GM18526 (cell line): Measurements from ENCODE around the gene MYO3B.

Experiments
- POLR2A ChIP-seq: IDR thresholded peaks from 3 replicates; pipeline ENCODE4 v1.6.1; 2011; ENCODE audit not compliant: insufficient read length; ENCODE audit errors: extremely low read depth

MYO3B gene

DNA sequence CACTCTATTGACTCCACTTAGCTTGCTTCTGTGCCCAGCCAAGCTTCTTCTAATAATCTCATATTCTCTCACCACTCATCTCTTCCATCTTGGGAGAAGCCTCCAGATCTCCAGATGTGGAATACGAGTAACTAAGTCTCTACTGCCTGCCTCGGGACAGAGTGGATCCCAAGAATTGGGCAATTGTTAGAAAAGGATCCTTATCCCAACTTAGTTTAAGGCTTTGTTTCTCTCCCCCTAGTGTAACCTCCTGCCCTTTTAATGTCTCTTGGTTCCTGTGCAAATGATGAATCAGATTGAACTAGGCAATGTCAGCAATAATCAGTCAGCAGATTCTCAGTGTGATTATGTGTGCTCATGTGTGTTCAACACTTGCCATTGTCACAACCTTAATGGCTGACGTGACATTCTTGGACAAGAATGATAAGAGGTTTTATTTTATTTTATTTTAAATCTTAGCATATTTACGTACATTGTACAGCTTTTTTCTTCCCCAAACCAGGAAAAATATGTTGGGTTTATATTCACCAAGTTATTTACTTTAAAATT lies 59.7 kb downstream of the MYO3B start:
- no peak for TF ChIP-seq POLR2A

DNA sequence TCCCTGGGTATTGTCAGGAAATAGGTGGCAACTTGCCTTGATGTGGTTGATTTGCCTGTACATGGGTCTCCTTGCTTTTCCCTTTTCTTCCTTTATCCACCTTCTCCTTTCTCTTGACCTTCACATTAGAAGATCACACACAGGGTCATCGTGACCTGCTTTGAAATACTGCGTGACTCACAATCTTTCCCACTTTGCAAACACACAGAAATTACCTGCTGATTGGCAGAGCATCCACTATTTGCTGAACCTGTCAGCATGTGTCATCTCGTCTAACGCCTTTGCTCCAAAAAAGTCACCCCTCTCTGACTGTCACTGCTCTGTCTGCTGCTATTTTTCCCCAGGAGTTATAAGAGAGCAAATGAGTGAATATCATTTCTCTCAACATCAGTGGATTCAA lies 60.8 kb downstream of the MYO3B start:
- no peak for TF ChIP-seq POLR2A

DNA sequence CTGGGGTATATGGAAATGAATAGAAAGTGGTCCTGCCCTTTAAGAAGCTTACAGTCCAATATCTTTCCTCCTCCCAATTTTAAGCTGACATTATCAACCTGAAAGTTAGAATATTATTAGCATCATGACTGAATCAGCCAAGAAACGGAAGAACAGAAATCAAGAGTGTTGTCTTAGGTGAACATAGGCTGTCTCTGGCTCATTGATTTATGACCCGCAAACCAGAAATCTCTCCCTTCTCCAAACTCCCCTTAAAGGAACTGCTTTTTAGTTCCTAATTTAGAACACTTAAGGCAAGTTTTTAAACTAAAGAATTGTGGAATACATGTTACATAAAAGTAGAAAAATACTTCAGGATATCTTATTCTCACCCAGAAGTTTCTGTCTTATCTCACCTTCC lies 62.7 kb downstream of the MYO3B start:
- TF ChIP-seq POLR2A = no peak

DNA sequence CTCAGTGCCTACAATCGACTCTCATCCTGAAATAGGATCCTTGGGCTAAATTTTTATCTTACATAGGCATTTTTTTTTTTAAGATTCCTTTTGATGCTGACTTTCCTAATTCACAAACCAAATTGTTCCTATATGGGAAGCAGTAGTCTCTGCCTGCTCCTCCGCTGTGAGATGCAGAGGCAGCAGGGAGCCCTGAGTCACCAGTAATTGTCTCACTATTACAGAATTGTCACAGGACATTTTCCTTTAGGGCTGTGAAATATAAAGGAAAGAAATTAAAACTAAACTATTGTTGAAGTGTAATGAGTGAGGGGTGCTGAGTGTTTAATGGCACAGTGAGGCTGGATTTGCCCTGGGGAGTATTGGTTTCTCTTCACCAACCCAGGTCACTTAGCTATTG lies 63.8 kb downstream of the MYO3B start:
- no peak for TF ChIP-seq POLR2A

DNA sequence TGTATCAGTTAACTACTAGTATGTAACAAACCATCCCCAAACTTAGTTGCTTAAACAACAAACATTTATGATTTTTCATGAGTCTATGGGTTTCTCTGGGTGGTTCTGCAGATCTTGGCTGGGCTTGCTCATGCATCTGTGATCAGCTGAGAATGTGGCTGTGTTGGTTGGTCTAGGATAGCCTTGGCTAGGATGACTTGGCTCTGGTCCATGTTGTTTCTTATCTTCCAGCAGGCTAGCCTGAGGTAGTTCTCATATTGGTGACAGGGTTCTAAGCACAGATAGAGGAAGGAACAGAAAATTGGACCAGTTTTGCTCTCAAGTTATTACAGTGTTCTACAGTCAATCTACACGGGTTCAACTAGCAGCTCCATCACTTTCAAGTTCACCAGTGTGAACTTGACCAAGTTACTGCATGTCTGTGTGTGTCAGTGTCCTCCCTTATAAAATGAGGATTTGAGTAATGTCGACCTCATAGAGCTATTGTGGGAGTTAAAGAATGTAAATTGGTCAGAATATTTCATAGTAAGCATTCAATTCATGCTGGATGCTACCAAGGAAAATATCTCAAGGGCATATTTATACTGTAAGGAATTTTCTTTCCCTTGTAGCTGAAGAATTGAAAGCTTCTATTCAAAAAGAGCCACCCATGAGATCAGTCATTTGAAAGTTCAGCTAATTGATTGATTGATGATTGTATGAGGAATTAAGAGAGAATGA lies 65.3 kb downstream of the MYO3B start:
- no peak for TF ChIP-seq POLR2A

DNA sequence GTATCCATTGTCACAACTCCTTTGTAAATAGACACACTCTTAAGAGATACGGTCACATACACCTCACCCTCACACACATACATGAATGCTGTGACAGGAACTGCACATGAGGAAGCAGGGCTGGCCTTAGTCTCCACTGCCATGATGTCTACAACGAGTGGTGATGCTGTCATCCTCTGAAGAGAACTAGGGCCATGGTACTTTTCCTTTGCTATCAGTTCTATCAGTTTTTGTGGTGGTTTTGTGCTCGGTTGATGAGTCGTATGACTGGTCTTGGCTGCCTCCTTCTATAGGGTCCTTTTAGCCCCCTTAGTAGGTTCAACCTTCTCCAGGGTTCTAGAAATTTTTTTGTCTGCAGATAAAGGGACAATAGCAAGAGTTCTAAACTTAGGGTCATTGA lies 66.0 kb downstream of the MYO3B start:
- TF ChIP-seq POLR2A = no peak

DNA sequence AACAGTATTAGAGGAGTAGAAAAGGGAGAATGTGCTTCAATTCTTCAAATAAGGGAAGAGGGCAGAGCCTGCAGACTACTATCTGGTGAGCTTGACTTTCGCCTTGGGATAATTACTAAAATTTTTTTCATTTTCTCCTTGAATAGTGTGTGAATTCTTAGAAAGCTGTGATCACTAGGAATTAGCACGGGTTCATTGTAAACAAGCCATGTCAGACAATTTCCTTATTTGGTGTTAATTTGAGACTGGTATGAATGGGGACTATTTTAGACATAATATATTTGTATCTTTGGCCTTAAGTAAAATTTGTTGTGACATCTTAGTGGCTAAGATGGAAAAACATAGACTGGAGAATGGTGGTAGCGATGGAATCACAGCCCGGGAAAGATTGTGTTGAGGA lies 66.6 kb downstream of the MYO3B start:
- TF ChIP-seq POLR2A = no peak

DNA sequence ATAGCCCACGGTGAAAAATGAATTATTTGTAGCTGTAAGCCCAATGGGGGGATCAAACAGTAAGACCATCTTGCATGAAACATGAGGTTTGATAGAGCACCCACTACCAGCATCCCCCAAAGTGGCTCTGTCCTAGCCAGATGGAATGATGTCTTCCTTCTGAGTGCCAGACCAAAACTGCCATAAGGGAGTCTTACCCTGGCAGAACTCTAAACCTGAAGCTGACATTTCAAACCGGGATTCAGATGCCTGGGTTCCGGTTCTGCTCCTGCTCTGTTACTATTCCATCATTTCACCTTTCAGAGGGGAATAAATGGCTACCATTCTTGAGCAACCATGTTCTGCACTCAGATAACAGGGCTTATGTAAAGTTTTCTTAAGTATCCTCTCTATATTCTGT lies 67.4 kb downstream of the MYO3B start:
- TF ChIP-seq POLR2A = no peak

DNA sequence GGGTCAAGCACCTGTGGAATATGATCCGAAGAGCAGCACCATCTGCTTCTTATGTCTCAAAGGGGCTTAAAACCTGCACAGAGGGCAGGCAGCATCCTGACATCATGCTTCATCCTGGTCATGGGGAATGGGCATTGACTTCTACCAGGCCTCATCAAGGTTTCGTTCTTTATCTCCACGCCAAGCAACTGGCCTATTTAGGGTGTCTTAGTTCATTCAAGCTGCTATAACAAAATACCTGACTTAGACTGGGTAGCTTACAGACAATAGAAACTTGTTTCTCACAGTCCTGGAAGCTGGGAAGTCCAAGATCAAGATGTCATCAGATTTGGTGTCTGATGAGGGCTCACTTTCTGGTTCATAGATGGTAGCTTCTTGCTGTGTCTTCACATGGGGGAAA lies 69.4 kb downstream of the MYO3B start:
- TF ChIP-seq POLR2A = no peak

DNA sequence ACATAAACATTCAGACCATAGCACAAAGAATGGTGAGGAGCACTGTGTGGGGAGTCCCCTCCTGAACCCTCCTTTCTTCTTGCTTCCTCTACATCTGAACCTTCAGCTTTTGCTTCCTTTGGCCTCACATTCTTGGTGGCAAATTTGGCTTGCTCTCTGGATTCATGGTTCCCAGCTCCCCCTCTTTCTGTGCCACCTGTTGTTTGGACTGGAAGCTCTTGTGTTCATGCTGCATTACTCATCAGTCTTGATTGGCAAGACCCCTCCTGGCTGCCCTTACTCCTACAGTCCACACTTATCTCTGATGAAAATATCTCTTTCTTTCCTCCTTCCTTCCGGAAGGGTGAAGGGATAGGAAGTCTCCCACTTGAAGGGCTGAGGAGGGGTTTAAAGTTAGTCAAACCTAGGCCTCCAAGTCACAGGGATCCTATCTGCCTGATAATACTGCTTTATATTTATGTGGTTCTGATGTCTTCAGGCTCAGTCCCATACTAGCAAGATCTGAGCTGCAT lies 70.0 kb downstream of the MYO3B start:
- no peak for TF ChIP-seq POLR2A

DNA sequence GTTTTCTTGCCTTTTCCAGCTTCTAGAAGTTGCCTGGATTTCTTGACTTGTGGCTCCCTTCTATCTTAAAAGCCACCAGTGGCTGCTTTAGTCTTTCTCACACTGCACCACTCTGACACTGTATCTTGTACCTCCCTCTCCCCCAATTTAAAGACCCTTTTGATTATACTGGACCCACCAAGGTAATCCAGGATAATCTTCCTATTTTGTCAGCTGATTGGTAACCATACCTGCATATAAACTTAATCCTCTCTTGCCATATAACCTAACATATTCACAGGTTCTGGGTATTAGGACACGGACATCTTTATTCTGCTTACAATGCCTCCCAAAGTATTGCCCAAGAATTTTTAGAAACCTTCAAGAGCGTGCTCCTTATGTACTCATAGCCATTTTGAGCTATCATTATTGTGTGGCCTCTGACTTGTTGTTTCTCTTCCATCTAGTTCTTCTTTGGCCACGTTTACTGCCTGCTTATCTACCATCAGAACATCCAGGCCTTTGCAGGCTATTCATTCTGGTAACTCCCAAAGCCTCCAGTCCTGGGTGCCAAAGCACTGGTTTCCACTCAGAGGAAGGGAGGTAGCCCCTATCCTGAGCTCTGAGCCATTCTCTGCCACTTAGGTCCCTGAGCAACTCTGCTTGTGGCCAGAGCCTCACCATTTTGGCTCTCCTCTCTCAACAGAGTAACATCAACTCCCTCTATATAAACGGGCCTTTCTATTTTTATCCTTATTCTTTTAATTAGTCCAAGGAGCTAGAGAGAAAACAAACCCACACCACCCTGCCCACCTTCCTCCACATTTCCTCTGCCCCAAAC lies 70.8 kb downstream of the MYO3B start:
- TF ChIP-seq POLR2A = no peak

DNA sequence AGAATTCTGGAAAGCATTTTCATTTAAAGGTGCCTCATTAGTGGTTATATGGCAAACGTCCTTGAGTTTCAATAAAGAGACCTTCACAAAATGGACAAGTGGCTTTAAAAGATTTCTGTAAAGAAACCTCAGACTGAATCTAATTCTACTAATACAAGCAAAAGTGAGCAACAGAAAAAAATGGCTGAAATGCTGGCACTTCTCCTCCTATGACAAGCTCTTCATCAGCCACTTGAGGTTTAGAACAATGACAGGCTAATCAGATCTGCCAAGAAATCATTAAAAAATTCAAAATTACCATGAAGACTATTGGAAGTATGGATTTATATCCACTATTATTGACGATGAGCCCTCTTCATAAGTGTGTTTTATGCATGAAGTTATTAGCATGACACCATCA lies 71.8 kb downstream of the MYO3B start:
- no peak for TF ChIP-seq POLR2A

DNA sequence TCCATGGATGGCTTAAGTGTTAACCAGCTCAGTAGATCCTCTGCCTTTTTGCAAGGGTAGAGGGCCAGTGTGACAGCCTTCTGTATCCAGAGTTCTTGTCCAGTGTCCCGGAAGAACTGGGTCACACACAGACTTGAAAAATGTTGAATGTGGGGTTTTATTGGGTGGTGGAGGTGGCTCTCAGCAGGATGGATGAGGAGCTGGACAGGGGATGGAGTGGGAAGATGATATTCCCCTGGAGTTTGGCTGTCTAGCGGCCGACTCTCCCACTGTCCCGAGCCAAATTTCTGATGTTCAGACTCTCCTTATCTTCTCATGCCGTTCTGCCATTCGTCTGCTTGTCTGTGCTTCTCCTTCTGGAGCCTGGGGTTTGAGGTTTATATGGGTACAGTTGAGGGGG lies 72.6 kb downstream of the MYO3B start:
- TF ChIP-seq POLR2A = no peak

DNA sequence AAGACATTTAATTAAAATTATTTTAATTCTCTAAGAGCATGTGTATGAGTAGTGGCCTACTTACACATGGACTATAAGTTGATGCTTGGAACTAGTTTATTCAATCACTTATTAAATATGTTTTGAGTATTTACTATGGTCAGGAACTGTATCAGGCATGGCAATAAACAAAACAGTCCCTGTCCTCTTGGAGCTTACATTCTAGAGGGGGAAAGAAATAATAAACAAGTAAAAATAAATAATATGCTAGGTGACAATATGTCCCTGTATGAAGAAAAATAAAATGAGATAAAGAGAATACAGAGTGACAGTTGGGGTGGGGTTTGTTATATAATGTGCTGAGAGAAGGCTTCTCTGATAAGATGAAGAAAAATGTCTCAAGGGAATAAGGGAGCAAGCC lies 74.5 kb downstream of the MYO3B start:
- no peak for TF ChIP-seq POLR2A

DNA sequence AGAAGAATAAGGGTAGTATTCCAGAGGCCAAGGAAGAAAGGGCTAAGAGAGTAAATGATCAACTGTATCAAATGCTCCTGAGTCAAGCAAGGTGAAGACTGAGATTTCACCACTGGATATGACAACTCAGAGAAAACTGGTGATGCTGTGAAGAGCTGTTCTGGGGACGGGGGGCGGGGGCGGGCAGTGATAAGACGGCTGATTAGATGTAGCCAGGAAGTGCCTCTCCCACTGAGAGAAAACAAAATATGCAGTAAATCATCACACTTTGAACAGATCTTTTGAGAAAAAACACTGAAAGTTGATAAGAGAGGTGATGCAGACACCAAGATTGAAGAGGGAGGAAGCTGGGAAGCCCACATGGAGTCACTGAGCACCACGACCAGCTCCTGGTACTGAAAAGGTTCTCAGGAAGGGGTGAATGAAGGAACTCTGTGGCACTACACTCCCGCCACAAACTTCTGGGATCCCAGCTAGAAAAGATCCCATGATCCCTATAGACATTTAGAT lies 75.8 kb downstream of the MYO3B start:
- TF ChIP-seq POLR2A = no peak

DNA sequence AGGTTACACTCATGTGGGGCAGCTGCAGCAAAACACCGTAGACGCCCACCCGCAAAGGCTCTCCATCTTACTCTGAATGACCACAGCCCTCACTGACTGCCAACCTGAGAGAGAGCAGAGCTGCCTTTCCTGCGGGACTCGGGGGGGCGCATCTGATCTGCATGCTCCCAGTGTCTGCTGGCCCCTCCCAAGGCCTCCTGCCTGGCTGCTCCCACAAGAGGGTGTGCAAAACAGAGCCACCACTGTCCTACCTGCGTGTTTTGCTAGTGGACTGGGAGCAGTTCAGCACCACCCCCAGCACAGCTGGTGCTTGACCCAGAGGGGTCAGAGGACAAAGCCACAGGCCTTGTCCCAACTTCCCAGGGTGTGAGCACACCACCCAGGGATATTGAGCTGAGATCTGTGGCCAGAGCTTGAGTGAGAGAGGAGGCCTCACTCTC lies 76.4 kb downstream of the MYO3B start:
- TF ChIP-seq POLR2A = no peak

DNA sequence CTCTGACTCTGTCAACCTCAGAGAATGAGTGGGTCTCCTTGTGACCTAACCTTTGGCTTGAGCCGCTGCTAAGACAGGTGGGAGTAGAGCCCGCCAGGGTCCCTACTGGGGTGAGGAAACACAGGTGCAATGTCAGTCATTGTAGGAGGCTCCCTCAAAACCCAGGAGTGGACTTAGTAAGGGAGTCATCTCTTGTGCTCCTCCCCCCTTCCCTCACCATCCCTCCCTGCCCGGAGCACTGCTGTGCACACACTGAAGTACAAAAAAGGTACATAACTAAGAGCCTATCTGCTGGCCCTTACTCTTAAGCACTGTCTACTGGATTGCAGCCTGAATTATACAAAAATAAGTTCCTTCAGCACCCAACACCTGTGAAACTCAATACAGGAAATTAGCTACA lies 77.2 kb downstream of the MYO3B start:
- TF ChIP-seq POLR2A = no peak

DNA sequence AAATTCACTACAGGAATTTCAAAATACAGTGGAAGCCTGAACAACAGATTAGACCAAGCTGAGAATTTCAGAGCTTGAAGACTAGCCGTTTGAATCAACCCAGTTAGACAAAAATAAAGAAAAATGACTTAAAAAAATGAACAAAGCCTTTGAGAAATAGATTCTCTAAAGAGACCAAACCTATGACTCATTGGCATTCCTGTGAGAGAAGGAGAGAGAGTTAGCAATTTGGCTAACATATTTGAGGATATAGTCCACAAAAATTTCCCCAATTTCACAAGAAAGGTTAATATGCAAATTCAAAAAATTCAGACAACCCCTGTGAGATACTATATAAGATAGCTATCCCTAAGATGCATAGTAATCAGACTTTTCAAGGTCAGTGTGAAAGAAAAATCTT lies 78.0 kb downstream of the MYO3B start:
- TF ChIP-seq POLR2A = no peak
